ENCODE measurements around the gene TMEM217.
"Not testable (repeated sequence)": the region's sequence is repeated elsewhere in the genome, so short reads cannot be mapped to it uniquely, and the experiment has no call there.

Gene TMEM217

GRCh38 chr6:37185949-37186720 lies 71.8 kb downstream of the TMEM217 start:
- not testable (repeated sequence) for DNase-seq (ENCODE audit: low read depth, low spot score)

GRCh38 chr6:37182736-37183590 lies 75.0 kb downstream of the TMEM217 start:
- no peak for DNase-seq (ENCODE audit: low read depth, low spot score)

- DNase-seq (ENCODE audit: low read depth, low spot score) = not testable (repeated sequence)
These were observed 77.3 kb downstream of the TMEM217 start for GRCh38 chr6:37180610-37181009.

GRCh38 chr6:37180075-37180474 lies 77.9 kb downstream of the TMEM217 start:
- no peak for DNase-seq (ENCODE audit: low read depth, low spot score)

- DNase-seq (ENCODE audit: low read depth, low spot score) = no peak
These were observed 79.9 kb downstream of the TMEM217 start for GRCh38 chr6:37177935-37178517.

- DNase-seq (ENCODE audit: low read depth, low spot score) = no peak
These were observed 80.6 kb downstream of the TMEM217 start for GRCh38 chr6:37177077-37177934.

GRCh38 chr6:37176268-37177076 lies 81.5 kb downstream of the TMEM217 start:
- DNase-seq (ENCODE audit: low read depth, low spot score) = peak; percentile 64

GRCh38 chr6:37175332-37176267 lies 82.3 kb downstream of the TMEM217 start:
- no peak for DNase-seq (ENCODE audit: low read depth, low spot score)

GRCh38 chr6:37174515-37175331 lies 83.2 kb downstream of the TMEM217 start:
- no peak for DNase-seq (ENCODE audit: low read depth, low spot score)

- DNase-seq (ENCODE audit: low read depth, low spot score) = no peak
These were observed 83.8 kb downstream of the TMEM217 start for GRCh38 chr6:37174196-37174514.

- DNase-seq (ENCODE audit: low read depth, low spot score) = peak; percentile 27
These were observed 84.3 kb downstream of the TMEM217 start for GRCh38 chr6:37173493-37174195.

- no peak for DNase-seq (ENCODE audit: low read depth, low spot score)
These were observed 84.9 kb downstream of the TMEM217 start for GRCh38 chr6:37172912-37173492.

- peak; percentile 99 for DNase-seq (ENCODE audit: low read depth, low spot score)
These were observed 85.8 kb downstream of the TMEM217 start for GRCh38 chr6:37171970-37172812.

GRCh38 chr6:37171201-37171969 lies 86.6 kb downstream of the TMEM217 start:
- peak; percentile 55 for DNase-seq (ENCODE audit: low read depth, low spot score)

GRCh38 chr6:37170273-37171200 lies 87.4 kb downstream of the TMEM217 start:
- peak; percentile 77 for DNase-seq (ENCODE audit: low read depth, low spot score)

All from ELF-1 (cell line).